ENCODE measurements around the gene LSG1.
A peak's percentile ranks its signal among the peaks of the same experiment; 100 is the strongest.

The LSG1 gene

DNA sequence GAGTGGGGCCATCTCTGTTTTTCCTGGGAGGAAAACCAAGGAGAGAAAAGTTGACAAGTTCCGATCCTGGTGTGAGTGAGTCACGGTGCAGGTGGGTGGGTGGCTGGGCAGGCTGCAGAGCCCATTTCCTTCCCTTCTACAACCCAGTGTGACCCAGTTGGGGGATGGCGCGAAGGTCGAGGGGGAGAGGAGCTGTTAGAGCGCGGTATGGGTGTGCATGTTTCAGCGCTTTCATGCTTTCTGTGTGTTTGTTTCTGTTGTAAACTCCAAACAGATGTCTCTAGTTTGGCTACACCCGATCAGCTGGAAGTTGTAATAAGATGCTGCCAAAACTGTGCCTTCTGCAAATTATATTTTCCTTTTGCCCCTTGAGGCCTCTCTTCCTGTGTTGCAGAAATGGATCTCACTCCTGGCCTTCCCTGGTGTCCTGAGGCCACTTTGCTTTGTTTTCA lies 17.5 kb upstream of the LSG1 start:
- Histone ChIP-seq H3K9me3 (ENCODE audit: insufficient read depth, low read length) (no peaks in the 10 kb centered on the region), H2AFZ (ENCODE audit: low read depth, low read length, severe bottlenecking) (no peak overlapping the region), H3K36me3 (ENCODE audit: low read length) (no peaks in the 10 kb centered on the region), H3K4me2 (ENCODE audit: low read depth, low read length, poor library complexity, severe bottlenecking) (no peak overlapping the region), H3K79me2 (ENCODE audit: insufficient read depth, low read length) (no peaks in the 10 kb centered on the region), H4K20me1 (ENCODE audit: low read depth, low read length) (no peaks in the 10 kb centered on the region), H3F3A (ENCODE audit: insufficient read depth) (peaks cover 26% of the 10 kb centered on the region), H3K9me2 (replicated peaks; ENCODE audit: insufficient read depth, low read length) (no peaks in the 10 kb centered on the region), H3K27ac (ENCODE audit: low read depth, low read length) (no peak overlapping the region), H3K4me3 (ENCODE audit: insufficient read depth, low read length, poor library complexity, severe bottlenecking) (no peak overlapping the region), H3K9ac (ENCODE audit: low read length) (no peak overlapping the region), H3K27me3 (ENCODE audit: low read length) (no peaks in the 10 kb centered on the region)
- no peak for TF ChIP-seq EZH2phosphoT487 (conservative IDR thresholded peaks at IDR 0.05; ENCODE audit: low read length)
- TF ChIP-seq, protein P1, sequence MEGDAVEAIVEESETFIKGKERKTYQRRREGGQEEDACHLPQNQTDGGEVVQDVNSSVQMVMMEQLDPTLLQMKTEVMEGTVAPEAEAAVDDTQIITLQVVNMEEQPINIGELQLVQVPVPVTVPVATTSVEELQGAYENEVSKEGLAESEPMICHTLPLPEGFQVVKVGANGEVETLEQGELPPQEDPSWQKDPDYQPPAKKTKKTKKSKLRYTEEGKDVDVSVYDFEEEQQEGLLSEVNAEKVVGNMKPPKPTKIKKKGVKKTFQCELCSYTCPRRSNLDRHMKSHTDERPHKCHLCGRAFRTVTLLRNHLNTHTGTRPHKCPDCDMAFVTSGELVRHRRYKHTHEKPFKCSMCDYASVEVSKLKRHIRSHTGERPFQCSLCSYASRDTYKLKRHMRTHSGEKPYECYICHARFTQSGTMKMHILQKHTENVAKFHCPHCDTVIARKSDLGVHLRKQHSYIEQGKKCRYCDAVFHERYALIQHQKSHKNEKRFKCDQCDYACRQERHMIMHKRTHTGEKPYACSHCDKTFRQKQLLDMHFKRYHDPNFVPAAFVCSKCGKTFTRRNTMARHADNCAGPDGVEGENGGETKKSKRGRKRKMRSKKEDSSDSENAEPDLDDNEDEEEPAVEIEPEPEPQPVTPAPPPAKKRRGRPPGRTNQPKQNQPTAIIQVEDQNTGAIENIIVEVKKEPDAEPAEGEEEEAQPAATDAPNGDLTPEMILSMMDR (IDR thresholded peaks at IDR 0.05; ENCODE audit: insufficient read depth, low read length, poor library complexity, severe bottlenecking): no peak

DNA sequence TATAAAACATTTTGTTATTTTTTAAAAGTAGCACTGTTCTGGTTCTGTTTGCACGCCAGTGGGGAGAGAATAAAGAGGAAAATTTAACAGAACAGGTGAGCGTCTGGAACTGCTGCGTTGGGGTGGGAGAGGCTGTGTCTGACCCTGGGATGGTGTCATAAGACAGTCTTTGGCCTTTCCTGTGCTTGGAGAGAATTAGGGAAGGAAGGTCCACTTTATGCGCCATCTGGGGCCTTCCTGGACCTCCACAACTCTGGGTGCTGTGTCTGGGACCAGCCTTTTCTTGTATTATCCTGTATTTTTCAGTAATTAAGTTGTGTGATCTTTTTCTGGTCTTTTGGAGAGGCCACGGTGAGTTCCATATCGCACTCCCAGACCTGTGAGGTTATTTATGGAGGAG lies 17.0 kb upstream of the LSG1 start:
- Histone ChIP-seq H4K20me1 (ENCODE audit: low read depth, low read length) (no peaks in the 10 kb centered on the region), H3K4me3 (ENCODE audit: insufficient read depth, low read length, poor library complexity, severe bottlenecking) (no peak overlapping the region), H2AFZ (ENCODE audit: low read depth, low read length, severe bottlenecking) (no peak overlapping the region), H3K9ac (ENCODE audit: low read length) (no peak overlapping the region; the same call in 1 of the 2 replicates), H3K36me3 (ENCODE audit: low read length) (no peaks in the 10 kb centered on the region), H3K79me2 (ENCODE audit: insufficient read depth, low read length) (no peaks in the 10 kb centered on the region), H3F3A (ENCODE audit: insufficient read depth) (peaks cover 26% of the 10 kb centered on the region), H3K27me3 (ENCODE audit: low read length) (no peaks in the 10 kb centered on the region), H3K9me2 (replicated peaks; ENCODE audit: insufficient read depth, low read length) (no peaks in the 10 kb centered on the region), H3K27ac (ENCODE audit: low read depth, low read length) (peak overlapping the region; percentile 78), H3K9me3 (ENCODE audit: insufficient read depth, low read length) (no peaks in the 10 kb centered on the region), H3K4me2 (ENCODE audit: low read depth, low read length, poor library complexity, severe bottlenecking) (peak overlapping the region; percentile 74)
- TF ChIP-seq EZH2phosphoT487 (conservative IDR thresholded peaks at IDR 0.05; ENCODE audit: low read length): no peak
- TF ChIP-seq, protein P1 (IDR thresholded peaks at IDR 0.05; ENCODE audit: insufficient read depth, low read length, poor library complexity, severe bottlenecking): no peak

DNA sequence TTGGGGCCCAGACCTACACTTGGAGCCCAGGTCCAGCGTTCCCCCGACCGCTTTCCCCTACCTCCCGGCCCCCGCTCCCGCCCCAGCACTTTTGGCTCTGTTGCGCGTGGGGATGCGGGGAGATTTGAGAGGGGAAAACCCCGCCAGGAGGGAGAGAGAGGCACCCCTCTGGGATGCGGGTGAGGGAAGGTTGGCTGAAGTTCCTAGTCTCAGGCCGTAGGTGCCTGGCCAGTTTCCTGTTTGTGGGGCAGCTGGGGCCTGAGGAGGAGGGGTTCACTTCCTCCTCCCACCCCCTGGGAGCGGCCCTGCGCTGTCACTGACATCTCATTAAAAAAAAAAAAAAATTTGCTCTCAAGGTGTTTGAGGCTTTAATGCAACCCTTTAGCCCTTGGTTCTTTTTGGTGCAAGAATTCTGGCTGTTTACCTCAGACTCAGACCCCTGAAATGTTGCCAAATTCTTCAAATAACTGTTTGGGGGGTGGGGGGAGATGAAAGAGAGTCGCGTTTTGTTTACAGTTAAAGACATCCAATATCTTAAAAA lies 16.3 kb upstream of the LSG1 start:
- peak overlapping the region; percentile 78 for H3K27ac ChIP-seq (ENCODE audit: low read depth, low read length)
- H3K9me2 ChIP-seq (replicated peaks; ENCODE audit: insufficient read depth, low read length): no peaks in the 10 kb centered on the region
- H3K79me2 ChIP-seq (ENCODE audit: insufficient read depth, low read length): no peaks in the 10 kb centered on the region
- H3F3A ChIP-seq (ENCODE audit: insufficient read depth): peaks cover 26% of the 10 kb centered on the region
- H3K9ac ChIP-seq (ENCODE audit: low read length): peak overlapping the region; percentile 59
- H4K20me1 ChIP-seq (ENCODE audit: low read depth, low read length): no peaks in the 10 kb centered on the region
- peak overlapping the region; percentile 89 for H2AFZ ChIP-seq (ENCODE audit: low read depth, low read length, severe bottlenecking)
- TF ChIP-seq EZH2phosphoT487 (conservative IDR thresholded peaks at IDR 0.05; ENCODE audit: low read length): no peak
- TF ChIP-seq, protein P1 (IDR thresholded peaks at IDR 0.05; ENCODE audit: insufficient read depth, low read length, poor library complexity, severe bottlenecking): no peak
- no peaks in the 10 kb centered on the region for H3K27me3 ChIP-seq (ENCODE audit: low read length)
- H3K4me2 ChIP-seq (ENCODE audit: low read depth, low read length, poor library complexity, severe bottlenecking): peak overlapping the region; percentile 74
- H3K4me3 ChIP-seq (ENCODE audit: insufficient read depth, low read length, poor library complexity, severe bottlenecking): peak overlapping the region; percentile 45
- no peaks in the 10 kb centered on the region for H3K9me3 ChIP-seq (ENCODE audit: insufficient read depth, low read length)
- no peaks in the 10 kb centered on the region for H3K36me3 ChIP-seq (ENCODE audit: low read length)
